ENCODE results near the gene SASS6.

- TF ChIP-seq POLR2AphosphoS5 (IDR thresholded peaks at IDR 0.05; ENCODE audit: low read depth, low read length): no peak
- no peak for TF ChIP-seq REST (IDR thresholded peaks at IDR 0.05; ENCODE audit: insufficient read depth in 1 of 2, low read depth in 2 of 2, low read length in 2 of 2)
- no peak for TF ChIP-seq TAF1 (IDR thresholded peaks at IDR 0.05; ENCODE audit: borderline replicate concordance, insufficient read depth, low read length)
- TF ChIP-seq SIN3A (IDR thresholded peaks at IDR 0.05; ENCODE audit: borderline replicate concordance, insufficient read depth, low read length): no peak
Observed at GRCh38 chr1:100162881-100163280, 30.2 kb upstream of the SASS6 start.
